Parathyroid adenoma (tissue), 2 donors: ENCODE data around the gene ANKFY1.

Experiments
- H2AFZ ChIP-seq: fragments of 300-600 bp; sonication (generic); one replicate; pipeline ENCODE4 v1.7.0; 2017; ENCODE audit warnings: antibody characterized with exemption, mild to moderate bottlenecking
- H3K27ac ChIP-seq: fragments of 300-600 bp; sonication (generic); one replicate; pipeline ENCODE4 v1.7.0; 2017
- H3K27me3 ChIP-seq: fragments of 300-600 bp; sonication (generic); one replicate; pipeline ENCODE4 v1.7.0; 2017; ENCODE audit warnings: low read length; ENCODE audit not compliant: control insufficient read depth, insufficient read depth
- H3K36me3 ChIP-seq: fragments of 300-600 bp; sonication (generic); one replicate; pipeline ENCODE4 v1.7.0; 2017; ENCODE audit warnings: low read length; ENCODE audit not compliant: control insufficient read depth, insufficient read depth
- H3K4me1 ChIP-seq: fragments of 300-600 bp; sonication (generic); one replicate; pipeline ENCODE4 v1.7.0; 2017; ENCODE audit warnings: control low read depth
- H3K4me2 ChIP-seq: fragments of 300-600 bp; sonication (generic); one replicate; pipeline ENCODE4 v1.7.0; 2017; ENCODE audit warnings: low read length
- H3K4me3 ChIP-seq: fragments of 300-600 bp; sonication (generic); one replicate; pipeline ENCODE4 v1.7.0; 2017; ENCODE audit warnings: low read depth, low read length
- H3K79me2 ChIP-seq: fragments of 300-600 bp; sonication (generic); one replicate; pipeline ENCODE4 v1.7.0; 2017; ENCODE audit warnings: control low read depth
- H3K9ac ChIP-seq: fragments of 300-600 bp; sonication (generic); one replicate; pipeline ENCODE4 v1.7.0; 2017; ENCODE audit warnings: mild to moderate bottlenecking
- H3K9me3 ChIP-seq: fragments of 300-600 bp; sonication (generic); one replicate; pipeline ENCODE4 v1.7.0; 2017; ENCODE audit warnings: low read length; ENCODE audit not compliant: control insufficient read depth
- CTCF ChIP-seq: fragments of 300-600 bp; sonication (generic); IDR thresholded peaks from one replicate; pipeline ENCODE4 v1.7.0; 2017; ENCODE audit warnings: antibody characterized with exemption, mild to moderate bottlenecking
- donor health status: primary hyperparathyroidism.

Gene ANKFY1

DNA sequence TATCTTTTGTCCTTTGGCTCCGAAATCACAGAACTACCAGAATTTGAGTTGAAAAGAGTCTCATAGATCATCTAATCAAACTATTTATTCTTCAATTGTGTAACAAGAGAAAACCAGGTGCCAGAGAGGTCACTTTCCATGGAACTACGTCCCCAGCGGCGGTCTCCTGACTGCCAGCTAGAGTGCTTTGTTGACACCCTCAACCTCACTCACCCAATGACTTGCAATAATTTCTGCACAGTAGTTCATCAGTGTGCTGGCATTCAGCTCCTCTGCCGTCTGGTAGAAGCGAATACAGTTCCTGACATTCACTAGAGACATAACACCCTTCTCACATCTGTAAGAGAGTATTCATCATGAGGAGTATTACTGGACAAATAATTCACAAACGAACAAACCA, 54.2 kb downstream of the ANKFY1 start:
- H3K36me3 ChIP-seq, result no peaks in the 10 kb centered on the region
- no peak for TF ChIP-seq CTCF
- no peak overlapping the region for H3K27ac ChIP-seq
- no peak overlapping the region for H2AFZ ChIP-seq
- no peak overlapping the region for H3K4me3 ChIP-seq
- no peaks in the 10 kb centered on the region for H3K4me1 ChIP-seq
- H3K79me2 ChIP-seq, result peaks cover 5% of the 10 kb centered on the region
- H3K4me2 ChIP-seq, result no peak overlapping the region
- H3K9ac ChIP-seq, result no peak overlapping the region
- H3K27me3 ChIP-seq, result no peaks in the 10 kb centered on the region
- H3K9me3 ChIP-seq, result no peaks in the 10 kb centered on the region

DNA sequence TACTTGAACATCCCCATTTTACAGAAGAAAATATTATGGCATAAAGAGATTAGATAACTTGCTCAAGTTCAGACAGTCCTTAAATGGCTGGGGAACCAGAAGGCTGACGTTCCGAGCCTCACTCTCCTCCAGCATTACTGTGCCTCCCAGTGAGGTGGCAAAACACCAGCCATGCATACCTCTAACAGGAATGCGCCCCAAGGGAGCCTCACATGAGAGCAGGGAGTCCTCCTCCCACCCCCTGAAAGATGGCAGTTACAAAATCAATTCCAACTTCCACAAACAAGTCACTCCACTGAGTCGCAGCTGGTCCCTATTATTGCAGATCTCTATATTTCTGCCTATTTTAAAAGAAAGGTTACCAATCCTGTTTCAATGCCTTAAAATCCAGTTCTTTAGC, 55.5 kb downstream of the ANKFY1 start:
- Histone ChIP-seq H3K27ac (no peak overlapping the region), H3K27me3 (no peaks in the 10 kb centered on the region), H3K9ac (no peak overlapping the region), H3K79me2 (no peaks in the 10 kb centered on the region), H3K36me3 (no peaks in the 10 kb centered on the region), H3K4me1 (no peaks in the 10 kb centered on the region), H3K9me3 (no peaks in the 10 kb centered on the region), H3K4me2 (no peak overlapping the region), H2AFZ (no peak overlapping the region), H3K4me3 (no peak overlapping the region)
- no peak for TF ChIP-seq CTCF

GRCh38 chr17:4206962-4207361, 56.8 kb downstream of the ANKFY1 start:
- H3K4me1 ChIP-seq, result no peaks in the 10 kb centered on the region
- H3K79me2 ChIP-seq, result no peaks in the 10 kb centered on the region
- H3K27ac ChIP-seq, result no peak overlapping the region
- H2AFZ ChIP-seq, result no peak overlapping the region
- H3K4me3 ChIP-seq, result no peak overlapping the region
- no peaks in the 10 kb centered on the region for H3K36me3 ChIP-seq
- no peak overlapping the region for H3K9ac ChIP-seq
- no peaks in the 10 kb centered on the region for H3K27me3 ChIP-seq
- TF ChIP-seq CTCF, result no peak
- no peaks in the 10 kb centered on the region for H3K9me3 ChIP-seq
- no peak overlapping the region for H3K4me2 ChIP-seq

GRCh38 chr17:4205917-4206316, 57.9 kb downstream of the ANKFY1 start:
- Histone ChIP-seq H3K4me2 (no peak overlapping the region), H3K9ac (no peak overlapping the region), H3K36me3 (no peaks in the 10 kb centered on the region), H3K4me3 (no peak overlapping the region), H3K9me3 (no peaks in the 10 kb centered on the region), H3K27me3 (no peaks in the 10 kb centered on the region), H3K27ac (no peak overlapping the region), H3K4me1 (no peaks in the 10 kb centered on the region), H2AFZ (no peak overlapping the region), H3K79me2 (no peaks in the 10 kb centered on the region)
- no peak for TF ChIP-seq CTCF

DNA sequence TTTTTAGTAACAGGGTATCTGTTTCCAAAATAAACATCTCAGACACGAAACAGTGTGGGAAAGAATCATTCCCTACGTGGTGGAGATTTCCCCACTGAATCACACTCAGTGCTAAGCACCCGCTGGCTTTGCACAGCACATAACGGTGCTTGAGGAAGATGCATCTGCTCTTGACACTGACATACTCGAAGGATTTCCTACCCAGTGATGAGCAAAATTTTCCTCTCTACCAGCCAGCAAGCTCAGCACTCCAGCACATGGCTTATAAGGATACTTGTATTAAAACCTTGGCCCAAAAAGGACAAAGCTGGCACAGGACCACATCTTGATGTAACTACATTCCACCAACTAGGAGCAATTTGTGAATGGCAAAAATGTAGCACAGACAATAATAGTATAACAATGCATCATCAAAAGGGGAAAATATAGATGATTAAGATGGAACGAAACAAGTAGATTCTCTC, 59.0 kb downstream of the ANKFY1 start:
- TF ChIP-seq CTCF, result no peak
- H3K4me2 ChIP-seq, result no peak overlapping the region
- no peak overlapping the region for H3K4me3 ChIP-seq
- H3K9me3 ChIP-seq, result no peaks in the 10 kb centered on the region
- no peak overlapping the region for H3K27ac ChIP-seq
- no peaks in the 10 kb centered on the region for H3K27me3 ChIP-seq
- no peaks in the 10 kb centered on the region for H3K4me1 ChIP-seq
- no peaks in the 10 kb centered on the region for H3K36me3 ChIP-seq
- no peak overlapping the region for H3K9ac ChIP-seq
- H3K79me2 ChIP-seq, result no peaks in the 10 kb centered on the region
- no peak overlapping the region for H2AFZ ChIP-seq
